Measurements from ENCODE around the gene LOX. TPM values are rescaled to one million over a fixed set of nuclear protein-coding genes. Genes with fewer than 3 reads are reported as not detected.

LOX gene
- total RNA-seq, 1 experiment from 2014 or later, result 2.8 TPM

DNA sequence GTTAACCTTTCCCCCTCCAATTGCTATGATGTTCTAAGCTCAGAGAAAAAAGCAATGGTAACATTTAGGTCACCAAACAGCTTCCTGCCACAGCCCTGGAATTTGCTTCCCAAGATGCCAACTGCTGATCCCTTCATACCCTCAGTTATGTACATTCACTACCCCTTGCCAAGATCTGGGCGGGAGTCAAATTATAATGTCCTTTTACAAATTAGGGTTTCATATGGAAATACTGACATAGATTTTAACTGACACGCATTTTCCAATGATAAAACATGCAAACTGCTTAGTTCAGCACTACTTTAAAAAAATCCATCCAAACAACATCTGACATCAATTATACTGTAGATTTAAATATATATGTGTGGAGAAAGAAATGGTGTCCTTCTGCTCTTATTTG lies 5.0 kb downstream of the LOX start:
- Histone ChIP-seq H3K27me3 (replicated peaks; ENCODE audit: insufficient read depth, low read depth, low read length, poor library complexity) (peaks cover 3% of the 10 kb centered on the region), H3K27ac (ENCODE audit: low read depth, low read length, poor library complexity, severe bottlenecking) (no peak overlapping the region), H3K9me3 (ENCODE audit: low read depth, low read length, poor library complexity, severe bottlenecking) (no peaks in the 10 kb centered on the region), H3K4me1 (ENCODE audit: insufficient read depth, low read length, poor library complexity, severe bottlenecking) (peaks cover 6% of the 10 kb centered on the region), H3K36me3 (ENCODE audit: insufficient read depth, low read length, poor library complexity, severe bottlenecking) (no peaks in the 10 kb centered on the region), H3K4me3 (ENCODE audit: low read depth, low read length, poor library complexity, severe bottlenecking) (no peak overlapping the region)
- POLR2A ChIA-PET (ENCODE audit: low non-redundant PET), result no interaction called here
- DNase-seq (ENCODE audit: low spot score), result no peak
- no TSS peak for BruUV-seq (replicated peaks)
- no peak for TF ChIP-seq EZH2 (IDR thresholded peaks at IDR 0.05; ENCODE audit: borderline replicate concordance, low read depth, low read length, poor library complexity, severe bottlenecking)
- TF ChIP-seq, protein P1, sequence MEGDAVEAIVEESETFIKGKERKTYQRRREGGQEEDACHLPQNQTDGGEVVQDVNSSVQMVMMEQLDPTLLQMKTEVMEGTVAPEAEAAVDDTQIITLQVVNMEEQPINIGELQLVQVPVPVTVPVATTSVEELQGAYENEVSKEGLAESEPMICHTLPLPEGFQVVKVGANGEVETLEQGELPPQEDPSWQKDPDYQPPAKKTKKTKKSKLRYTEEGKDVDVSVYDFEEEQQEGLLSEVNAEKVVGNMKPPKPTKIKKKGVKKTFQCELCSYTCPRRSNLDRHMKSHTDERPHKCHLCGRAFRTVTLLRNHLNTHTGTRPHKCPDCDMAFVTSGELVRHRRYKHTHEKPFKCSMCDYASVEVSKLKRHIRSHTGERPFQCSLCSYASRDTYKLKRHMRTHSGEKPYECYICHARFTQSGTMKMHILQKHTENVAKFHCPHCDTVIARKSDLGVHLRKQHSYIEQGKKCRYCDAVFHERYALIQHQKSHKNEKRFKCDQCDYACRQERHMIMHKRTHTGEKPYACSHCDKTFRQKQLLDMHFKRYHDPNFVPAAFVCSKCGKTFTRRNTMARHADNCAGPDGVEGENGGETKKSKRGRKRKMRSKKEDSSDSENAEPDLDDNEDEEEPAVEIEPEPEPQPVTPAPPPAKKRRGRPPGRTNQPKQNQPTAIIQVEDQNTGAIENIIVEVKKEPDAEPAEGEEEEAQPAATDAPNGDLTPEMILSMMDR (conservative IDR thresholded peaks at IDR 0.05; ENCODE audit: low read depth, low read length), result no peak
- intact Hi-C loops (cut with micrococcal nuclease; ENCODE audit: unreplicated experiment), result no loop called here
- CTCF ChIA-PET, result no interaction called here

DNA sequence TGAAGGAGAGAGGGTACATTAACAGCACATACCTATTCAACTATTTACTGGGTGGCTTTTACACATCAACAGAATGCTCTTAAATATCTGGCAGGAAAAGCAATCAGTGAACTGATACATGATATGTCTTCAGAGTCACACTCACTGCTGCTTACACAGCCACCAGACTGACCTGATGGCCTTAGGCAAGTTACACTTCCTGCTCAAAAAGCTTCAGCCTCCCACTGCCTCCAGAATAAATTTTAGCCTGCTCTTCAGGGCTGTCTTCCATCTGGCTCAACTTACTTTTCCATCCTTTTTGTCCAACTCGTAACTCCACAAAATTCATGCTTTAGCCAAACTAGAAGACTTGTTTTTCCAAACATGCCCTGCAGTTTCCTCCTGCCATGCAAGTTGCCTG lies 10.7 kb downstream of the LOX start:
- intact Hi-C loops (cut with micrococcal nuclease; ENCODE audit: unreplicated experiment), result no loop called here
- Histone ChIP-seq H3K9me3 (ENCODE audit: low read depth, low read length, poor library complexity, severe bottlenecking) (no peaks in the 10 kb centered on the region), H3K27me3 (replicated peaks; ENCODE audit: insufficient read depth, low read depth, low read length, poor library complexity) (no peaks in the 10 kb centered on the region), H3K36me3 (ENCODE audit: insufficient read depth, low read length, poor library complexity, severe bottlenecking) (no peaks in the 10 kb centered on the region), H3K27ac (ENCODE audit: low read depth, low read length, poor library complexity, severe bottlenecking) (no peak overlapping the region), H3K4me3 (ENCODE audit: low read depth, low read length, poor library complexity, severe bottlenecking) (no peak overlapping the region), H3K4me1 (ENCODE audit: insufficient read depth, low read length, poor library complexity, severe bottlenecking) (no peaks in the 10 kb centered on the region)
- ChIA-PET POLR2A (ENCODE audit: low non-redundant PET) (no interaction called here), CTCF (interaction anchor here (0.6 kb wide), 1 partner anchor 61 kb away, joined by 4 read pairs; no protein-coding TSS in a partner anchor)
- DNase-seq (ENCODE audit: low spot score), result no peak
- BruUV-seq (replicated peaks), result no TSS peak
- TF ChIP-seq, protein P1 (conservative IDR thresholded peaks at IDR 0.05; ENCODE audit: low read depth, low read length), result no peak
- no peak for TF ChIP-seq EZH2 (IDR thresholded peaks at IDR 0.05; ENCODE audit: borderline replicate concordance, low read depth, low read length, poor library complexity, severe bottlenecking)

GRCh38 chr5:122064992-122065391 lies 13.1 kb downstream of the LOX start:
- H3K4me1 ChIP-seq (ENCODE audit: insufficient read depth, low read length, poor library complexity, severe bottlenecking), result no peaks in the 10 kb centered on the region
- H3K27me3 ChIP-seq (replicated peaks; ENCODE audit: insufficient read depth, low read depth, low read length, poor library complexity), result no peaks in the 10 kb centered on the region
- no peaks in the 10 kb centered on the region for H3K9me3 ChIP-seq (ENCODE audit: low read depth, low read length, poor library complexity, severe bottlenecking)
- no peak overlapping the region for H3K27ac ChIP-seq (ENCODE audit: low read depth, low read length, poor library complexity, severe bottlenecking)
- intact Hi-C loops (cut with micrococcal nuclease; ENCODE audit: unreplicated experiment), result no loop called here
- ChIA-PET CTCF (no interaction called here), POLR2A (ENCODE audit: low non-redundant PET) (no interaction called here)
- no TSS peak for BruUV-seq (replicated peaks)
- no peak overlapping the region for H3K4me3 ChIP-seq (ENCODE audit: low read depth, low read length, poor library complexity, severe bottlenecking)
- no peaks in the 10 kb centered on the region for H3K36me3 ChIP-seq (ENCODE audit: insufficient read depth, low read length, poor library complexity, severe bottlenecking)
- no peak for DNase-seq (ENCODE audit: low spot score)
- TF ChIP-seq, protein P1 (conservative IDR thresholded peaks at IDR 0.05; ENCODE audit: low read depth, low read length), result no peak
- TF ChIP-seq EZH2 (IDR thresholded peaks at IDR 0.05; ENCODE audit: borderline replicate concordance, low read depth, low read length, poor library complexity, severe bottlenecking), result no peak

Data from A673 (cell line).